ENCODE results near the gene ITPR1. TPM values are rescaled to one million over a fixed set of nuclear protein-coding genes. Genes with fewer than 3 reads are reported as not detected.

ITPR1 gene
- polyA plus RNA-seq, 2 of the 4 experiments (the other 2 are of a cell fraction), result 2.8 to 9.6 TPM

GRCh38 chr3:4588466-4588865 is 95.3 kb downstream of the ITPR1 start:
- 51% methylated on average over 4 of the region's 4 CpGs for WGBS (ENCODE audit: missing lambda C conversion rate)
- DNase-seq (ENCODE audit: low read depth in 1 of 2, low spot score in 1 of 2) (no peak), FAIRE-seq (no peak)

GRCh38 chr3:4589475-4590097 is 96.4 kb downstream of the ITPR1 start:
- Histone ChIP-seq H3K4me2 (no peak overlapping the region), H3K27ac (no peak overlapping the region), H3K9me3 (no peaks in the 10 kb centered on the region), H3K4me1 (no peaks in the 10 kb centered on the region), H3K4me3 (no peak overlapping the region)
- FAIRE-seq, result no peak
- 61% methylated on average over 4 of the region's 4 CpGs for WGBS (ENCODE audit: missing lambda C conversion rate)
- ChIA-PET POLR2A (no interaction called here), CTCF (interaction anchor here (0.7 kb wide), 1 partner anchor 198 kb away, joined by 3 read pairs; no protein-coding TSS in a partner anchor)
- no peak for ATAC-seq
- DNase-seq (ENCODE audit: low read depth in 1 of 2, low spot score in 1 of 2), result no peak
- TF ChIP-seq SREBF2 (IDR thresholded peaks at IDR 0.05) (no peak), PBX3 (IDR thresholded peaks at IDR 0.05) (no peak), FOSL2 (IDR thresholded peaks at IDR 0.05) (no peak), FOSL2 (CRISPR knock-in tag; IDR thresholded peaks at IDR 0.05) (no peak), RCOR1 (IDR thresholded peaks at IDR 0.05; ENCODE audit: low read depth, low read length) (no peak), REST (IDR thresholded peaks at IDR 0.05) (no peak), HMGXB4 (CRISPR knock-in tag; IDR thresholded peaks at IDR 0.05; ENCODE audit: borderline replicate concordance) (no peak), NFE2L2 (conservative IDR thresholded peaks at IDR 0.05; ENCODE audit: low read length) (no peak), JUN (IDR thresholded peaks at IDR 0.05) (no peak)

More at GRCh38 chr3:4588466-4588865, 95.3 kb downstream of the ITPR1 start:
- POLR2A ChIA-PET, result no interaction called here
- Histone ChIP-seq H3K4me3 (no peak overlapping the region), H3K9me3 (no peaks in the 10 kb centered on the region), H3K27ac (no peak overlapping the region), H3K4me2 (no peak overlapping the region), H3K4me1 (no peaks in the 10 kb centered on the region)
- CTCF ChIA-PET, result interaction anchor here (0.9 kb wide), 1 partner anchor 95 kb away, joined by 3 read pairs; the partner anchor contains the start of gene ITPR1
- ATAC-seq, result peak in 1 of 2 experiments; percentile 47; a peak in 3 of 6 replicates
- no peak for TF ChIP-seq REST (IDR thresholded peaks at IDR 0.05)
- no peak for TF ChIP-seq KDM1A (IDR thresholded peaks at IDR 0.05; ENCODE audit: low read depth)
- no peak for TF ChIP-seq RFX5 (IDR thresholded peaks at IDR 0.05)
- TF ChIP-seq CBX2 (IDR thresholded peaks at IDR 0.05; ENCODE audit: borderline replicate concordance, low read depth), result no peak
- TF ChIP-seq FOSB (CRISPR knock-in tag; IDR thresholded peaks at IDR 0.05), result no peak
- TF ChIP-seq HOXB5 (CRISPR knock-in tag; IDR thresholded peaks at IDR 0.05), result no peak
- no peak for TF ChIP-seq RAD21 (conservative IDR thresholded peaks at IDR 0.05 in 1 of 2, IDR thresholded peaks at IDR 0.05 in 1 of 2)
- TF ChIP-seq BHLHE40 (IDR thresholded peaks at IDR 0.05; ENCODE audit: low read depth, low read length), result no peak
- no peak for TF ChIP-seq EHF (CRISPR knock-in tag; IDR thresholded peaks at IDR 0.05)
- no peak for TF ChIP-seq HDAC2 (IDR thresholded peaks at IDR 0.05)
- no peak for TF ChIP-seq KDM5A (IDR thresholded peaks at IDR 0.05)
- no peak for TF ChIP-seq JUN (IDR thresholded peaks at IDR 0.05)
- no peak for TF ChIP-seq CBX8 (IDR thresholded peaks at IDR 0.05)
- no peak for TF ChIP-seq JUNB (IDR thresholded peaks at IDR 0.05)
- TF ChIP-seq MAX (IDR thresholded peaks at IDR 0.05), result no peak
- no peak for TF ChIP-seq TFCP2L1 (CRISPR knock-in tag; IDR thresholded peaks at IDR 0.05)
- no peak for TF ChIP-seq CEBPB (IDR thresholded peaks at IDR 0.05)
- no peak for TF ChIP-seq ELK1 (IDR thresholded peaks at IDR 0.05; ENCODE audit: low read depth, low read length)
